Osteoblast (primary cell): Measurements from ENCODE around the gene SDR42E2. TPM values are rescaled to one million over a fixed set of nuclear protein-coding genes. Genes with fewer than 3 reads are reported as not detected.
"Not testable (repeated sequence)": the region's sequence is repeated elsewhere in the genome, so short reads cannot be mapped to it uniquely, and the experiment has no call there.

Experiments used
- DNase-seq: peaks from one replicate; pipeline ENCODE4 v3.0.0; 2011; ENCODE audit warnings: low spot score, mixed read lengths; ENCODE audit not compliant: insufficient read length; ENCODE audit errors: missing footprints
- H2AFZ ChIP-seq: 2 replicates; pipeline ENCODE4 v1.6.0; 2011; ENCODE audit warnings: mild to moderate bottlenecking, low read length
- H3K27ac ChIP-seq: 2 replicates; pipeline ENCODE4 v1.5.1; 2011; ENCODE audit warnings: mild to moderate bottlenecking, low read depth, low read length, moderate library complexity
- H3K27me3 ChIP-seq: 2 replicates; pipeline ENCODE4 v1.6.0; 2012; ENCODE audit warnings: mild to moderate bottlenecking, control low read depth, inconsistent platforms, low read length, moderate library complexity; ENCODE audit not compliant: insufficient read depth
- H3K36me3 ChIP-seq: 2 replicates; pipeline ENCODE4 v1.5.1; 2011; ENCODE audit warnings: mild to moderate bottlenecking, low read length, control low read depth, moderate library complexity; ENCODE audit not compliant: insufficient read depth
- H3K4me1 ChIP-seq: 2 replicates; pipeline ENCODE4 v1.5.1; 2011; ENCODE audit warnings: mild to moderate bottlenecking, low read length, control low read depth, moderate library complexity; ENCODE audit not compliant: insufficient read depth
- H3K4me2 ChIP-seq: 2 replicates; pipeline ENCODE4 v1.6.0; 2011; ENCODE audit warnings: mild to moderate bottlenecking, low read length; ENCODE audit not compliant: insufficient read depth
- H3K4me3 ChIP-seq: fragments of 200-600 bp; sonication (generic); 3 replicates; pipeline ENCODE4 v1.5.1; 2012; ENCODE audit warnings: mild to moderate bottlenecking, low read length, inconsistent platforms; ENCODE audit not compliant: insufficient read depth
- H3K79me2 ChIP-seq: 2 replicates; pipeline ENCODE4 v1.6.0; 2012; ENCODE audit warnings: mild to moderate bottlenecking, low read length, control low read depth, inconsistent platforms; ENCODE audit not compliant: insufficient read depth
- H3K9me3 ChIP-seq: 2 replicates; pipeline ENCODE4 v1.5.1; 2011; ENCODE audit warnings: low read depth, low read length, control low read depth
- H4K20me1 ChIP-seq: 2 replicates; pipeline ENCODE4 v1.6.0; 2012; ENCODE audit warnings: mild to moderate bottlenecking, low read length, control low read depth; ENCODE audit not compliant: insufficient read depth
- CTCF ChIP-seq: IDR thresholded peaks from 2 replicates; pipeline ENCODE4 v1.5.1; 2011; ENCODE audit warnings: mild to moderate bottlenecking, low read depth, low read length, moderate library complexity; ENCODE audit errors: extremely low read depth
- total RNA-seq: library from RNA; depleted of rRNA; stranded (reverse); fragments of >200 nt; gene quantifications from 2 replicates; pipeline ENCODE4 v1.2.3, GENCODE V29; 2012

Gene SDR42E2
- total RNA-seq, 1 donor, result not detected

- Histone ChIP-seq H3K9me3 (no peaks in the 10 kb centered on the region), H4K20me1 (no peaks in the 10 kb centered on the region), H3K36me3 (no peaks in the 10 kb centered on the region), H2AFZ (no peak overlapping the region), H3K27ac (no peak overlapping the region), H3K79me2 (no peaks in the 10 kb centered on the region), H3K4me2 (no peak overlapping the region), H3K4me1 (no peaks in the 10 kb centered on the region), H3K4me3 (no peak overlapping the region), H3K27me3 (peaks cover 11% of the 10 kb centered on the region)
- TF ChIP-seq CTCF, result no peak
- no peak for DNase-seq
Measured at GRCh38 chr16:22165508-22166285, 3.4 kb downstream of the SDR42E2 start.

DNA sequence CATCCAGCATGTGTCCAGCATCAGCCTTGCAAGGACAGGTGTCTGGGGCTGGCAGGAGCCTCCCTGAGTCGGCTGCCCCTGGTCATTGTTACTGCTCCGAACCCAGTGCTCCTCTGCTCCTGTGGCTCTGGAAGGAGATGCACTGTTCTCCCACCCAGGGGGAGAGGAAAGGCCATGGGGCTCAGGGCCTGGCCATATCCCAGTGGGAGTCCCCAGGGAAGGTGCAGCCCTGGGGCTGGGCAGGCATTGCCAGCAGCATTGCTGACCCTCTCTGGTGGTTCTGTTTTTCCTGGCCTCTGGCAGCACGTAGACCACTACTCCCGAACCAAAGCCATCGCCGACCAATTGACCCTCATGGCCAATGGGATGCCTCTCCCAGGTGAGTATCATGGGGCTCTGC lies 9.6 kb downstream of the SDR42E2 start:
- no peaks in the 10 kb centered on the region for H3K9me3 ChIP-seq
- H3K4me3 ChIP-seq, result no peak overlapping the region
- DNase-seq, result no peak
- no peaks in the 10 kb centered on the region for H3K79me2 ChIP-seq
- no peaks in the 10 kb centered on the region for H3K4me1 ChIP-seq
- no peak for TF ChIP-seq CTCF
- H3K36me3 ChIP-seq, result no peaks in the 10 kb centered on the region
- no peak overlapping the region for H3K27ac ChIP-seq
- peaks cover 5% of the 10 kb centered on the region for H3K27me3 ChIP-seq
- no peak overlapping the region for H3K4me2 ChIP-seq
- H4K20me1 ChIP-seq, result no peaks in the 10 kb centered on the region
- H2AFZ ChIP-seq, result no peak overlapping the region

DNA sequence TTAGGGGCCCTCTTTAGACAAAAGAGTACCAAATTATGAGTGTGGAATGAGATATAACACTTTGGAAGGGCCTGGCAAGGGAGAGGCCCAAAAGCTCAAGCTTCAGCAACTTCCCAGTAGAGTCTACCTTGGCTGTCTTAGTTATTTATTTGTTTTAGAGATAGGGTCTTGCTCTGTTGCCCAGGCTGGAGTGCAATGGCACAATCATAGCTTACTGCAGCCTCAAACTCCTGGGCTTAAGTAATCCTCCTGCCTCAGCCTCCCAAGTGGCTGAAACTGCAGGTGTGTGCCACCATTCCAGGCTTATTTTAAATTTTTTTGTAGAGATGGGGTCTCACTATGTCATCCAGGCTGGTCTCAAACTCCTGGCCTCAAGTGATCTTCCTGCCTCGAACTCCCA lies 10.3 kb downstream of the SDR42E2 start:
- H3K27ac ChIP-seq, H3K4me3 ChIP-seq, H3K9me3 ChIP-seq, H2AFZ ChIP-seq, H3K4me2 ChIP-seq, H4K20me1 ChIP-seq, H3K79me2 ChIP-seq, H3K36me3 ChIP-seq, H3K4me1 ChIP-seq, H3K27me3 ChIP-seq, DNase-seq: not testable (repeated sequence)

- no peak for DNase-seq
- no peaks in the 10 kb centered on the region for H3K36me3 ChIP-seq
- H3K27me3 ChIP-seq, result peaks cover 5% of the 10 kb centered on the region
- TF ChIP-seq CTCF, result no peak
- no peak overlapping the region for H2AFZ ChIP-seq
- H3K9me3 ChIP-seq, result no peaks in the 10 kb centered on the region
- no peaks in the 10 kb centered on the region for H3K4me1 ChIP-seq
- H4K20me1 ChIP-seq, result no peaks in the 10 kb centered on the region
- no peaks in the 10 kb centered on the region for H3K79me2 ChIP-seq
- no peak overlapping the region for H3K4me3 ChIP-seq
- no peak overlapping the region for H3K4me2 ChIP-seq
- H3K27ac ChIP-seq, result no peak overlapping the region
Measured at GRCh38 chr16:22174642-22175041, 12.3 kb downstream of the SDR42E2 start.
